MM.1S (cell line): ENCODE results near the gene PIN1.

Experiments used
- DNase-seq: peaks from one replicate; pipeline ENCODE4 v3.0.0-alpha.2; 2015
- H2AFZ ChIP-seq: fragments of 300-600 bp; sonication (generic); 2 replicates; pipeline ENCODE4 v1.6.0; 2016; ENCODE audit warnings: antibody characterized with exemption, low read length
- H3F3A ChIP-seq: fragments of 300-600 bp; sonication (generic); 2 replicates; pipeline ENCODE4 v1.6.1; 2016; ENCODE audit warnings: mild to moderate bottlenecking, antibody characterized with exemption, low read length, moderate library complexity, mixed read lengths; ENCODE audit not compliant: insufficient read depth
- H3K27ac ChIP-seq: fragments of 300-600 bp; sonication (generic); 2 replicates; pipeline ENCODE4 v1.5.1; 2016; ENCODE audit warnings: mild to moderate bottlenecking, low read length
- H3K27me3 ChIP-seq: fragments of 300-600 bp; sonication (generic); replicated peaks from 2 replicates; pipeline ENCODE4 v1.6.0; 2016; ENCODE audit warnings: low read length; ENCODE audit not compliant: insufficient read depth
- H3K36me3 ChIP-seq: fragments of 300-600 bp; sonication (generic); replicated peaks from 2 replicates; pipeline ENCODE4 v1.6.1; 2016; ENCODE audit warnings: mild to moderate bottlenecking, low read length, mixed read lengths; ENCODE audit not compliant: insufficient read depth
- H3K4me1 ChIP-seq: fragments of 300-600 bp; sonication (generic); 2 replicates; pipeline ENCODE4 v1.6.1; 2016; ENCODE audit warnings: low read length, mixed read lengths
- H3K4me2 ChIP-seq: fragments of 300-600 bp; sonication (generic); 2 replicates; pipeline ENCODE4 v1.6.0; 2016; ENCODE audit warnings: low read depth, low read length
- H3K4me3 ChIP-seq: fragments of 300-600 bp; sonication (generic); 2 replicates; pipeline ENCODE4 v1.5.1; 2016; ENCODE audit warnings: low read length, mixed read lengths
- H3K79me2 ChIP-seq: fragments of 300-600 bp; sonication (generic); 2 replicates; pipeline ENCODE4 v1.6.1; 2016; ENCODE audit warnings: mixed run types, low read length, mixed read lengths
- H3K9ac ChIP-seq: fragments of 300-600 bp; sonication (generic); 2 replicates; pipeline ENCODE4 v1.6.1; 2016; ENCODE audit warnings: low read length, mixed read lengths
- H3K9me2 ChIP-seq: fragments of 300-600 bp; sonication (generic); replicated peaks from 2 replicates; pipeline ENCODE4 v1.6.1; 2016; ENCODE audit warnings: mild to moderate bottlenecking, low read length, mixed read lengths; ENCODE audit not compliant: insufficient read depth
- H3K9me3 ChIP-seq: fragments of 300-600 bp; sonication (generic); replicated peaks from 2 replicates; pipeline ENCODE4 v1.6.1; 2016; ENCODE audit warnings: mild to moderate bottlenecking, low read length, mixed read lengths; ENCODE audit not compliant: insufficient read depth
- H4K20me1 ChIP-seq: fragments of 300-600 bp; sonication (generic); 2 replicates; pipeline ENCODE4 v1.6.1; 2016; ENCODE audit warnings: mild to moderate bottlenecking, low read length, moderate library complexity, mixed read lengths; ENCODE audit not compliant: insufficient read depth
- EZH2 ChIP-seq: fragments of 300-600 bp; sonication (generic); optimal IDR thresholded peaks from 2 replicates; pipeline ENCODE3; 2017; ENCODE audit warnings: low read depth, mild to moderate bottlenecking, antibody characterized with exemption, low read length, mixed read lengths
- EZH2phosphoT487 ChIP-seq: fragments of 300-600 bp; sonication (generic); IDR thresholded peaks from 2 replicates; pipeline ENCODE4 v1.6.1; 2018; ENCODE audit warnings: antibody characterized with exemption, low read length
- TF ChIP-seq, protein P1 (sequence below): fragments of 300-600 bp; sonication (generic); IDR thresholded peaks from 2 replicates; pipeline ENCODE4 v1.5.1; 2016; ENCODE audit warnings: antibody characterized with exemption, low read length, mixed read lengths

Gene PIN1

DNA sequence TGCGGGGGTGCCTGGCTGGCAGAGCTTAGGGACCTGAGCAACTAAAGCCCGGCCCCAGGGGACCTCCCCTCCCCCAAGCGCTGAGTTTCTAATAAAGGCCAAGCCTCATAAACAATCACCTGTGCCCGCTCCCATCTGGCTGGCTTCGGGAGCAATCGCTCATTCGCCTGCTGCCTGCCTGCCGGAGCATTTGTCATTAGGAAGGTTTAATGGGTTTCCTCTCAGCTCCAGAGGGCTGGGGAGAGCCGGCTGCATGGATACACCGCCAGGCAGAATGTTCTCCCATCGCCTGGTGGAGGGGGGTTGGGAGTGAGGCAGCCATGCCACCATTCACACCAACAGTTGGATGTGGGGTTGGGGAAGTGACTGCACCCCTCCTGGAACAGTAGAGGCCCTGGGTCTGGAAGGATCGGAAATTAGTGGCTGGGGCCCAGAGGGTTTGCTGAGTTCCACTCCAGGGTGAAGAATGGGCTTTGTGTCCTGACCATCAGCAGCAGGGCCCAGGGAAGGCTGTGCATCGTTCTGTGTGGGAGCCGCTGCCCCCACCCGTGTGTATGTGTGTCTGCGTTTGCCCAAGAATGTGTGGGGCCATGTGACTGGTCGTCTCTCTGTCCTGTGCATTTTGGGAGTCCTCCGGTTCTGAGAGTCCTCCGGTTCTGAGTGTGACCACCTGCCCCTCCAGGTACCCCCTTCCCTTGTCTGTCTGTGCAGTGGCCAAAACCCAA is 15.3 kb downstream of the PIN1 start:
- H3K9me2 ChIP-seq: no peaks in the 10 kb centered on the region
- H3K36me3 ChIP-seq: no peaks in the 10 kb centered on the region
- no peak overlapping the region for H3K27ac ChIP-seq
- peaks cover 7% of the 10 kb centered on the region for H3K79me2 ChIP-seq
- H3F3A ChIP-seq: no peaks in the 10 kb centered on the region
- no peak overlapping the region for H2AFZ ChIP-seq
- no peak for DNase-seq
- no peak overlapping the region for H3K4me2 ChIP-seq
- no peaks in the 10 kb centered on the region for H3K27me3 ChIP-seq
- no peaks in the 10 kb centered on the region for H4K20me1 ChIP-seq
- no peaks in the 10 kb centered on the region for H3K4me1 ChIP-seq
- H3K9ac ChIP-seq: no peak overlapping the region
- TF ChIP-seq EZH2phosphoT487: no peak
- TF ChIP-seq EZH2: no peak
- TF ChIP-seq, protein P1, sequence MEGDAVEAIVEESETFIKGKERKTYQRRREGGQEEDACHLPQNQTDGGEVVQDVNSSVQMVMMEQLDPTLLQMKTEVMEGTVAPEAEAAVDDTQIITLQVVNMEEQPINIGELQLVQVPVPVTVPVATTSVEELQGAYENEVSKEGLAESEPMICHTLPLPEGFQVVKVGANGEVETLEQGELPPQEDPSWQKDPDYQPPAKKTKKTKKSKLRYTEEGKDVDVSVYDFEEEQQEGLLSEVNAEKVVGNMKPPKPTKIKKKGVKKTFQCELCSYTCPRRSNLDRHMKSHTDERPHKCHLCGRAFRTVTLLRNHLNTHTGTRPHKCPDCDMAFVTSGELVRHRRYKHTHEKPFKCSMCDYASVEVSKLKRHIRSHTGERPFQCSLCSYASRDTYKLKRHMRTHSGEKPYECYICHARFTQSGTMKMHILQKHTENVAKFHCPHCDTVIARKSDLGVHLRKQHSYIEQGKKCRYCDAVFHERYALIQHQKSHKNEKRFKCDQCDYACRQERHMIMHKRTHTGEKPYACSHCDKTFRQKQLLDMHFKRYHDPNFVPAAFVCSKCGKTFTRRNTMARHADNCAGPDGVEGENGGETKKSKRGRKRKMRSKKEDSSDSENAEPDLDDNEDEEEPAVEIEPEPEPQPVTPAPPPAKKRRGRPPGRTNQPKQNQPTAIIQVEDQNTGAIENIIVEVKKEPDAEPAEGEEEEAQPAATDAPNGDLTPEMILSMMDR: no peak
- H3K9me3 ChIP-seq: no peaks in the 10 kb centered on the region
- H3K4me3 ChIP-seq: no peak overlapping the region

DNA sequence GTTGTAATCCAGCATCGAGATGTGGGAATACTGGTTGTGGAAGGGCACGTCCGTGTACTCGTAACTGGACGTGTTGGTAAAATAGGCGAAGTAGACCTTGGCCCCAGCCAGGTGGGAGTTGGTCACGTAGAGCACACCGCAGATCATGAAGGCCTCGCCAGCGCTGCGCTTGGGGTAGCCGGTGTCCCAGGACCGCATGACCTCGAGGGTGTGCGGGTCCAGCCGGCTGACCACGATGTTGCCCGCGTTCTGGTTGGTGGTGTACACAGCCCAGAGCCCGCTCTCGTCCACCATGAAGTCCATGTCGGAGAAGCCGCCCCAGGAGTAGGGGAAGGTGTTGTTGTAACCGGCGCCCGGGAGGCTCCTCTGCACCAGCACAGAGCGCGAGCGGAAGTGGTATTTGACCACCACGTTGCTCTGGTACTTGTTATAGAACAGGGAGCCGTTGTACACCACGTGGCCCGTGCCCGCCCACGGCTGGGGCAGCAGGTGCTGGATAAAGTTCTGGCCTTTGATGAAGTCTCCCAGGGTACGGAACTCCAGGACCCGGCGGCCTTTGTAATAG is 19.2 kb downstream of the PIN1 start:
- no peak overlapping the region for H3K27ac ChIP-seq
- no peaks in the 10 kb centered on the region for H4K20me1 ChIP-seq
- no peaks in the 10 kb centered on the region for H3F3A ChIP-seq
- H3K36me3 ChIP-seq: no peaks in the 10 kb centered on the region
- H3K9ac ChIP-seq: no peak overlapping the region
- no peaks in the 10 kb centered on the region for H3K9me3 ChIP-seq
- H2AFZ ChIP-seq: no peak overlapping the region
- no peak overlapping the region for H3K4me3 ChIP-seq
- H3K27me3 ChIP-seq: no peaks in the 10 kb centered on the region
- no peak overlapping the region for H3K4me2 ChIP-seq
- no peak for DNase-seq
- H3K4me1 ChIP-seq: no peaks in the 10 kb centered on the region
- H3K9me2 ChIP-seq: no peaks in the 10 kb centered on the region
- H3K79me2 ChIP-seq: no peaks in the 10 kb centered on the region
- TF ChIP-seq EZH2phosphoT487 (no peak), EZH2 (no peak)
- TF ChIP-seq, protein P1: no peak

DNA sequence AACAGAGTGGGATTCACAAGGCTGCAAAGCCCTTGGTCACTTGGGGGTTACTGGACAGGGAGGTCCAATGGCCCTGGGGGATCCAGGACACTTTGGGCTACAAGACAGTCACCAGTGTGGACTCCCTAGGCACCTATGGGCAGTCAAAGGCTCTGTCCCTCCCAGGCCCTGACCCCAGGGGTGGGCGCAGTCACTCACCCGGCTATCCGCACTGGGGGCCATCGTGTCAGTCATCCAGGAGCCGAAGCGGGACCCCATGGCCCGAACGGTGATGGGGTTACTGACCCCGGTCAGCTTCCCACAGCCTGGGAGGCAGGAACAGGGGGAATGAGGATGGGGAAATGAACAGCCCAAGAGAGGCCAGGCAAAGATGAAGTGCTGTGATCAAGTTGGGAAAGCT is 21.5 kb downstream of the PIN1 start:
- Histone ChIP-seq H3K4me3 (no peak overlapping the region), H3K9me3 (no peaks in the 10 kb centered on the region), H2AFZ (no peak overlapping the region), H3K9me2 (no peaks in the 10 kb centered on the region), H3K9ac (no peak overlapping the region), H3K36me3 (no peaks in the 10 kb centered on the region), H3F3A (no peaks in the 10 kb centered on the region), H3K27me3 (no peaks in the 10 kb centered on the region), H3K4me2 (no peak overlapping the region), H4K20me1 (no peaks in the 10 kb centered on the region), H3K27ac (no peak overlapping the region), H3K4me1 (no peaks in the 10 kb centered on the region), H3K79me2 (no peaks in the 10 kb centered on the region)
- TF ChIP-seq EZH2 (no peak), EZH2phosphoT487 (no peak)
- TF ChIP-seq, protein P1: no peak
- DNase-seq: no peak
